Measurements from ENCODE around the gene SVEP1. TPM values are rescaled to one million over a fixed set of nuclear protein-coding genes. Genes with fewer than 3 reads are reported as not detected.

SVEP1 gene
- total and polyA plus RNA-seq, 4 donors, result 3.3 to 38.9 (median 19.6) TPM

GRCh38 chr9:110443146-110443865 is 136.2 kb downstream of the SVEP1 start:
- peaks cover 0 to 9% (median 0%) of the 10 kb centered on the region in 5 donors for H3K4me1 ChIP-seq (ENCODE audit: control insufficient read depth in 5 of 5, insufficient read depth in 5 of 5, low read length in 5 of 5)
- peaks cover 0 to 8% (median 0%) of the 10 kb centered on the region in 4 donors for H3K9me3 ChIP-seq (ENCODE audit: control insufficient read depth in 4 of 4, insufficient read depth in 3 of 4, low read length in 3 of 4)
- DNase-seq (peak in 2 of 3 donors; percentile 66 to 70), ATAC-seq (ENCODE audit: insufficient read depth, low FRiP score) (no peak)
- no peak overlapping the region for H3K9ac ChIP-seq (ENCODE audit: insufficient read depth in 1 of 2, low read length in 2 of 2)
- no peak overlapping the region for H3K4me3 ChIP-seq
- peaks cover 0 to 41% (median 8%) of the 10 kb centered on the region in 4 donors for H3K36me3 ChIP-seq (ENCODE audit: control insufficient read depth in 4 of 4, insufficient read depth in 4 of 4, low read length in 4 of 4)
- TF ChIP-seq CTCF (IDR thresholded peaks at IDR 0.05; ENCODE audit: control extremely low read depth, extremely low read depth), result no peak
- 47 to 65% methylated on average over 3 of the region's 3 CpGs for WGBS, 2 donors
- H3K27me3 ChIP-seq (ENCODE audit: control insufficient read depth in 3 of 3, insufficient read depth in 3 of 3, low read length in 2 of 3), result no peaks in the 10 kb centered on the region
- H3K27ac ChIP-seq (ENCODE audit: low read depth in 1 of 2, low read length in 1 of 2), result no peak overlapping the region

DNA sequence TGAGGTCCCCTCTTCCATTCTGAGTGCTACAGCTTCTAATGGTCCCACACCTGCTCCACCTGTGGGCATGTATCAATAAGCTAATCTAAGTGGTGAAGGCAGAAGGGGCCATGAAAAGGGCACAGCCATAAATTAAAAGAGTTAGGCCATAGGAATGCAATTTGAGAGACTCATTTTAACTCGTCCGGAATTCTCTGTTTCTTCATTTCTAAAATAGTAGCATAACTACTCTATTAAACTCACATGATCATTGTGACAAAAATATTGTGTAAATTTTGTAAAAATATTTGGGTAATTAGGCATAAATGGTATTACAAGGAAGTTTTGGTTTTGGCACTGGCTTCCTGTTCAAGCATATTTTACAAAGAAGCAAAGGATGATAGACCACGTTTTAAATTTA is 138.7 kb downstream of the SVEP1 start:
- Histone ChIP-seq H3K4me3 (no peak overlapping the region), H3K9me3 (ENCODE audit: control insufficient read depth in 4 of 4, insufficient read depth in 3 of 4, low read length in 3 of 4) (no peaks in the 10 kb centered on the region), H3K27ac (ENCODE audit: low read depth in 1 of 2, low read length in 1 of 2) (no peak overlapping the region), H3K27me3 (ENCODE audit: control insufficient read depth in 3 of 3, insufficient read depth in 3 of 3, low read length in 2 of 3) (no peaks in the 10 kb centered on the region), H3K36me3 (ENCODE audit: control insufficient read depth in 4 of 4, insufficient read depth in 4 of 4, low read length in 4 of 4) (peaks cover 0 to 20% (median 3%) of the 10 kb centered on the region in 4 donors), H3K4me1 (ENCODE audit: control insufficient read depth in 5 of 5, insufficient read depth in 5 of 5, low read length in 5 of 5) (peaks cover 0 to 9% (median 0%) of the 10 kb centered on the region in 5 donors), H3K9ac (ENCODE audit: insufficient read depth in 1 of 2, low read length in 2 of 2) (no peak overlapping the region)
- no peak for ATAC-seq (ENCODE audit: insufficient read depth, low FRiP score)
- 73 to 75% methylated on average over 3 of the region's 3 CpGs for WGBS, 2 donors
- DNase-seq, result no peak
- TF ChIP-seq CTCF (IDR thresholded peaks at IDR 0.05; ENCODE audit: control extremely low read depth, extremely low read depth), result no peak

DNA sequence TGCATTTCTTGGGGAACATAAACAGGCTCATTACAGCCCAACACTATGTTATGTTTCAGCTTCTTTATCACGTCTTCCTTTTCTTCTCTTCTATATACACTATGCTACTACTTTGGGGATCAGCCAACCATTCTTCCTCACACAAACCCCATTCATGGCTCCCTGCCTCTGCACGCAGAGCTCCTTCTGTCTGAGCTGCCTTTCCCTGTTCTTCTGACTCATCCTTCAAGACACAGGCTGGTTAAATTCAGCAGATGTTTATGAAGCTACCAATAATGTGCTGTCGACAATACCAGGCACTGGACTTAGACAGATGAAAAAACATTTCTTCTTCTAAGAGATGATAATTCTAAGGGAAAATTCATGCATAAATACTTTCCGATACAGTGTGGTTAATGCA is 139.4 kb downstream of the SVEP1 start:
- ATAC-seq (ENCODE audit: insufficient read depth, low FRiP score) (no peak), DNase-seq (no peak)
- H3K9me3 ChIP-seq (ENCODE audit: control insufficient read depth in 4 of 4, insufficient read depth in 3 of 4, low read length in 3 of 4), result no peaks in the 10 kb centered on the region
- H3K27me3 ChIP-seq (ENCODE audit: control insufficient read depth in 3 of 3, insufficient read depth in 3 of 3, low read length in 2 of 3), result no peaks in the 10 kb centered on the region
- peaks cover 0 to 9% (median 0%) of the 10 kb centered on the region in 5 donors for H3K4me1 ChIP-seq (ENCODE audit: control insufficient read depth in 5 of 5, insufficient read depth in 5 of 5, low read length in 5 of 5)
- 67 to 76% methylated on average over 4 of the region's 4 CpGs for WGBS, 2 donors
- no peak for TF ChIP-seq CTCF (IDR thresholded peaks at IDR 0.05; ENCODE audit: control extremely low read depth, extremely low read depth)
- peaks cover 0 to 13% (median 1%) of the 10 kb centered on the region in 4 donors for H3K36me3 ChIP-seq (ENCODE audit: control insufficient read depth in 4 of 4, insufficient read depth in 4 of 4, low read length in 4 of 4)
- no peak overlapping the region for H3K27ac ChIP-seq (ENCODE audit: low read depth in 1 of 2, low read length in 1 of 2)
- H3K9ac ChIP-seq (ENCODE audit: insufficient read depth in 1 of 2, low read length in 2 of 2), result no peak overlapping the region
- no peak overlapping the region for H3K4me3 ChIP-seq

Measured in lung (tissue), 12 donors.